ENCODE data around the gene PRICKLE4. TPM values are rescaled to one million over a fixed set of nuclear protein-coding genes. Genes with fewer than 3 reads are reported as not detected.

PRICKLE4 gene
- total and polyA plus RNA-seq, 2 of the 13 experiments (the other 11 are each of a cell fraction or from before 2014, with no cell fraction given): 0.92 to 1.2 TPM

GRCh38 chr6:41786451-41787218 is 6.1 kb downstream of the PRICKLE4 start (continued):
- TF ChIP-seq KIAA2018 (CRISPR knock-in tag; IDR thresholded peaks at IDR 0.05; ENCODE audit: borderline replicate concordance) (no peak), SSRP1 (CRISPR knock-in tag; IDR thresholded peaks at IDR 0.05) (no peak), ZNF609 (CRISPR knock-in tag; IDR thresholded peaks at IDR 0.05; ENCODE audit: borderline replicate concordance) (peak; percentile 29; the same call in 1 of the 2 replicates), BCLAF1 (IDR thresholded peaks at IDR 0.05) (no peak), ZNF136 (CRISPR knock-in tag; IDR thresholded peaks at IDR 0.05; ENCODE audit: low read depth) (no peak), GPBP1L1 (CRISPR knock-in tag; IDR thresholded peaks at IDR 0.05) (no peak)

All from HepG2 (cell line).